GM23338 (cell line): ENCODE data around the gene RBM17. TPM values are rescaled to one million over a fixed set of nuclear protein-coding genes. Genes with fewer than 3 reads are reported as not detected.

ENCODE experiments used
- ATAC-seq: fragments of 200-7000 bp; cut with Tn5 transposase; 3 replicates; pipeline ENCODE4 v1.9.1; 2020
- DNase-seq: peaks from one replicate; pipeline ENCODE4 v3.0.0-alpha.2; 2015; ENCODE audit warnings: low spot score
- H2AFZ ChIP-seq: fragments of 200-600 bp; sonication (generic); 2 replicates; pipeline ENCODE4 v1.8.0; 2016; ENCODE audit warnings: antibody characterized with exemption, mild to moderate bottlenecking, moderate library complexity
- H3F3A ChIP-seq: fragments of 200-600 bp; sonication (generic); replicated peaks from 2 replicates; pipeline ENCODE4 v1.8.0; 2017; ENCODE audit warnings: antibody characterized with exemption, mixed run types, low read depth
- H3K27ac ChIP-seq: fragments of 200-600 bp; sonication (generic); 2 replicates; pipeline ENCODE4 v1.6.1; 2016; ENCODE audit warnings: low read depth
- H3K27me3 ChIP-seq: fragments of 200-600 bp; sonication (generic); 2 replicates; pipeline ENCODE4 v1.8.0; 2016; ENCODE audit warnings: mild to moderate bottlenecking, mixed run types, moderate library complexity; ENCODE audit not compliant: insufficient read depth
- H3K36me3 ChIP-seq: fragments of 200-600 bp; sonication (generic); 2 replicates; pipeline ENCODE4 v1.8.0; 2016; ENCODE audit warnings: mild to moderate bottlenecking; ENCODE audit not compliant: insufficient read depth
- H3K4me1 ChIP-seq: fragments of 200-600 bp; sonication (generic); 2 replicates; pipeline ENCODE4 v1.8.0; 2016; ENCODE audit warnings: mild to moderate bottlenecking, moderate library complexity; ENCODE audit not compliant: insufficient read depth
- H3K4me2 ChIP-seq: fragments of 200-600 bp; sonication (generic); 2 replicates; pipeline ENCODE4 v1.7.1; 2017; ENCODE audit warnings: mixed run types
- H3K4me3 ChIP-seq: fragments of 200-600 bp; sonication (generic); 2 replicates; pipeline ENCODE4 v1.6.1; 2016; ENCODE audit warnings: mixed run types
- H3K79me2 ChIP-seq: fragments of 200-600 bp; sonication (generic); replicated peaks from 2 replicates; pipeline ENCODE4 v1.8.0; 2017; ENCODE audit warnings: mild to moderate bottlenecking; ENCODE audit not compliant: insufficient read depth
- H3K9me2 ChIP-seq: fragments of 200-600 bp; sonication (generic); 2 replicates; pipeline ENCODE4 v1.8.0; 2017; ENCODE audit not compliant: insufficient read depth
- H4K20me1 ChIP-seq: fragments of 200-600 bp; sonication (generic); replicated peaks from 2 replicates; pipeline ENCODE4 v1.8.0; 2017; ENCODE audit warnings: mild to moderate bottlenecking; ENCODE audit not compliant: insufficient read depth
- H3K27ac Mint-ChIP-seq: 2 replicates; pipeline ENCODE4 v1.8.0; 2020; ENCODE audit warnings: inconsistent platforms, mild to moderate bottlenecking, moderate library complexity, mixed read lengths
- H3K27me3 Mint-ChIP-seq: 3 replicates; pipeline ENCODE4 v1.8.0; 2022; ENCODE audit warnings: low read depth, mild to moderate bottlenecking, moderate library complexity, mixed read lengths, inconsistent platforms; ENCODE audit not compliant: insufficient read depth, poor library complexity
- H3K36me3 Mint-ChIP-seq: 3 replicates; pipeline ENCODE4 v1.8.0; 2021; ENCODE audit warnings: low read depth, mild to moderate bottlenecking, inconsistent platforms, moderate library complexity, mixed read lengths
- H3K4me1 Mint-ChIP-seq: 3 replicates; pipeline ENCODE4 v1.8.0; 2020; ENCODE audit warnings: mild to moderate bottlenecking, inconsistent platforms, mixed read lengths
- H3K4me3 Mint-ChIP-seq: 3 replicates; pipeline ENCODE4 v1.8.0; 2021; ENCODE audit warnings: moderate library complexity, mild to moderate bottlenecking, inconsistent platforms, mixed read lengths
- H3K9me3 Mint-ChIP-seq: 3 replicates; pipeline ENCODE4 v1.8.0; 2020; ENCODE audit warnings: moderate library complexity, mild to moderate bottlenecking, inconsistent platforms, mixed read lengths
- CREB1 ChIP-seq: fragments of 250-450 bp; sonication (Bioruptor Pico); IDR thresholded peaks from 2 replicates; pipeline ENCODE4 v1.5.0; 2020; ENCODE audit warnings: low read depth, mild to moderate bottlenecking, moderate library complexity
- EZH2 ChIP-seq: fragments of 200-600 bp; sonication (generic); IDR thresholded peaks from one replicate; pipeline ENCODE4 v1.8.0; 2017; ENCODE audit warnings: antibody characterized with exemption, mild to moderate bottlenecking, low read depth; ENCODE audit not compliant: unreplicated experiment
- JUNB ChIP-seq: IDR thresholded peaks from one replicate; pipeline ENCODE4 v1.6.1; 2016; ENCODE audit warnings: antibody characterized with exemption; ENCODE audit not compliant: unreplicated experiment
- NANOG ChIP-seq: IDR thresholded peaks from 2 replicates; pipeline ENCODE4 v1.6.1; 2016; ENCODE audit warnings: antibody characterized with exemption, borderline replicate concordance
- POLR2AphosphoS5 ChIP-seq: IDR thresholded peaks from 2 replicates; pipeline ENCODE4 v1.6.1; 2016; ENCODE audit warnings: antibody characterized with exemption, low read depth
- STAT1 ChIP-seq: IDR thresholded peaks from one replicate; pipeline ENCODE4 v1.6.1; 2016; ENCODE audit warnings: antibody characterized with exemption; ENCODE audit not compliant: unreplicated experiment
- ZNF114 ChIP-seq: fragments of 250-450 bp; sonication (Bioruptor Pico); IDR thresholded peaks from 2 replicates; pipeline ENCODE4 v1.5.0; 2020; ENCODE audit warnings: mild to moderate bottlenecking, moderate library complexity
- ZNF331 ChIP-seq: fragments of 250-450 bp; sonication (Bioruptor Pico); IDR thresholded peaks from 2 replicates; pipeline ENCODE4 v1.5.0; 2020; ENCODE audit warnings: low read depth, mild to moderate bottlenecking, moderate library complexity
- polyA plus RNA-seq: library from polyadenylated mRNA; unstranded; fragments of >200 nt; fragmentation: Nextera tagmentation; extraction: Ambion mirVana; gene quantifications from 2 replicates; pipeline ENCODE4 v1.2.1, GENCODE V29; 2016
- total RNA-seq: library from RNA; depleted of rRNA; stranded (reverse); fragments of >200 nt; shearing (Covaris generic); gene quantifications from 2 replicates; pipeline ENCODE4 v1.2.3, GENCODE V29; 2014
- TF ChIP-seq, protein P1 (sequence below): IDR thresholded peaks from one replicate; pipeline ENCODE4 v1.6.1; 2018; ENCODE audit warnings: antibody characterized with exemption; ENCODE audit not compliant: unreplicated experiment
- TF ChIP-seq, protein P2 (sequence below): IDR thresholded peaks from 2 replicates; pipeline ENCODE4 v1.6.1; 2016; ENCODE audit warnings: antibody characterized with exemption

Gene RBM17
- total and polyA plus RNA-seq, 2 experiments from 2014 or later, result 54.7 to 281 TPM

GRCh38 chr10:6065406-6065805 lies 23.4 kb upstream of the RBM17 start (continued):
- TF ChIP-seq, protein P1, sequence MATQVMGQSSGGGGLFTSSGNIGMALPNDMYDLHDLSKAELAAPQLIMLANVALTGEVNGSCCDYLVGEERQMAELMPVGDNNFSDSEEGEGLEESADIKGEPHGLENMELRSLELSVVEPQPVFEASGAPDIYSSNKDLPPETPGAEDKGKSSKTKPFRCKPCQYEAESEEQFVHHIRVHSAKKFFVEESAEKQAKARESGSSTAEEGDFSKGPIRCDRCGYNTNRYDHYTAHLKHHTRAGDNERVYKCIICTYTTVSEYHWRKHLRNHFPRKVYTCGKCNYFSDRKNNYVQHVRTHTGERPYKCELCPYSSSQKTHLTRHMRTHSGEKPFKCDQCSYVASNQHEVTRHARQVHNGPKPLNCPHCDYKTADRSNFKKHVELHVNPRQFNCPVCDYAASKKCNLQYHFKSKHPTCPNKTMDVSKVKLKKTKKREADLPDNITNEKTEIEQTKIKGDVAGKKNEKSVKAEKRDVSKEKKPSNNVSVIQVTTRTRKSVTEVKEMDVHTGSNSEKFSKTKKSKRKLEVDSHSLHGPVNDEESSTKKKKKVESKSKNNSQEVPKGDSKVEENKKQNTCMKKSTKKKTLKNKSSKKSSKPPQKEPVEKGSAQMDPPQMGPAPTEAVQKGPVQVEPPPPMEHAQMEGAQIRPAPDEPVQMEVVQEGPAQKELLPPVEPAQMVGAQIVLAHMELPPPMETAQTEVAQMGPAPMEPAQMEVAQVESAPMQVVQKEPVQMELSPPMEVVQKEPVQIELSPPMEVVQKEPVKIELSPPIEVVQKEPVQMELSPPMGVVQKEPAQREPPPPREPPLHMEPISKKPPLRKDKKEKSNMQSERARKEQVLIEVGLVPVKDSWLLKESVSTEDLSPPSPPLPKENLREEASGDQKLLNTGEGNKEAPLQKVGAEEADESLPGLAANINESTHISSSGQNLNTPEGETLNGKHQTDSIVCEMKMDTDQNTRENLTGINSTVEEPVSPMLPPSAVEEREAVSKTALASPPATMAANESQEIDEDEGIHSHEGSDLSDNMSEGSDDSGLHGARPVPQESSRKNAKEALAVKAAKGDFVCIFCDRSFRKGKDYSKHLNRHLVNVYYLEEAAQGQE, result no peak
- no peak for TF ChIP-seq EZH2
- TF ChIP-seq NANOG, result no peak
- TF ChIP-seq ZNF331 (CRISPR knock-in tag), result no peak
- TF ChIP-seq, protein P2, sequence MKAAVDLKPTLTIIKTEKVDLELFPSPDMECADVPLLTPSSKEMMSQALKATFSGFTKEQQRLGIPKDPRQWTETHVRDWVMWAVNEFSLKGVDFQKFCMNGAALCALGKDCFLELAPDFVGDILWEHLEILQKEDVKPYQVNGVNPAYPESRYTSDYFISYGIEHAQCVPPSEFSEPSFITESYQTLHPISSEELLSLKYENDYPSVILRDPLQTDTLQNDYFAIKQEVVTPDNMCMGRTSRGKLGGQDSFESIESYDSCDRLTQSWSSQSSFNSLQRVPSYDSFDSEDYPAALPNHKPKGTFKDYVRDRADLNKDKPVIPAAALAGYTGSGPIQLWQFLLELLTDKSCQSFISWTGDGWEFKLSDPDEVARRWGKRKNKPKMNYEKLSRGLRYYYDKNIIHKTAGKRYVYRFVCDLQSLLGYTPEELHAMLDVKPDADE, result no peak
- TF ChIP-seq POLR2AphosphoS5, result no peak

DNA sequence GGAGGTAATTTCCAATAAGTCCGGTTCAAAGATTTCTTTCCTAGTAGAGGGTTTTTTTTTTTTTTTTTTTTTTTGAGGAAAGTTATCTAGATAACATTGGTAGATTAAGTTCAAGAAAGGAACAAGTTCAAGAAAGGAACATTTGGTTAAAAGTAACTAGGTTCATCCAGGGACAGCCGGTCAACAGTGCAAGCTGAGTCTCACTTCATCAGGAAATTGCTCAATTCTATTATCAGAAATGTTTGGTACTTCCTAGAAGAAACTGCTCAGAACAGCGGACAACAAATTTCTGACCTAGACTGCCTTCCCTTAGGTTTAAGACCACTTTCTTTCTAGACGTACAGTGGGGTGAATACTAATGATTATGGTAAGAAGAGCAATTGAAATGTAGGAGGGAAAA lies 23.0 kb upstream of the RBM17 start:
- no peaks in the 10 kb centered on the region for H3K4me1 Mint-ChIP-seq
- DNase-seq (no peak), ATAC-seq (no peak)
- H3K36me3 ChIP-seq, result no peaks in the 10 kb centered on the region
- no peaks in the 10 kb centered on the region for H3K79me2 ChIP-seq
- no peaks in the 10 kb centered on the region for H3K27me3 ChIP-seq
- H3K4me3 ChIP-seq, result no peak overlapping the region
- no peaks in the 10 kb centered on the region for H3F3A ChIP-seq
- H3K4me1 ChIP-seq, result no peaks in the 10 kb centered on the region
- H3K27ac Mint-ChIP-seq, result no peak overlapping the region
- H3K4me3 Mint-ChIP-seq, result no peak overlapping the region
- 0 out of 2 replicates have a peak, but pooled peaks cover 3% of the 10 kb centered on the region for H3K9me2 ChIP-seq
- no peaks in the 10 kb centered on the region for H3K36me3 Mint-ChIP-seq
- H3K4me2 ChIP-seq, result no peak overlapping the region
- H4K20me1 ChIP-seq, result no peaks in the 10 kb centered on the region; the same call in 1 of the 2 replicates
- no peak overlapping the region for H2AFZ ChIP-seq
- no peak overlapping the region for H3K27ac ChIP-seq
- peaks cover 3% of the 10 kb centered on the region; the same call in 1 of the 3 replicates for H3K9me3 Mint-ChIP-seq
- TF ChIP-seq ZNF331 (CRISPR knock-in tag) (no peak), EZH2 (no peak)
- no peaks in the 10 kb centered on the region for H3K27me3 Mint-ChIP-seq

GRCh38 chr10:6067457-6067856 lies 21.4 kb upstream of the RBM17 start:
- no peak for ATAC-seq
- H3K27me3 Mint-ChIP-seq, result no peaks in the 10 kb centered on the region

More at GRCh38 chr10:6067457-6067856, 21.4 kb upstream of the RBM17 start:
- no peaks in the 10 kb centered on the region for H3F3A ChIP-seq
- H3K4me1 Mint-ChIP-seq, result no peaks in the 10 kb centered on the region
- H3K4me3 ChIP-seq, result no peak overlapping the region
- no peaks in the 10 kb centered on the region for H3K36me3 Mint-ChIP-seq
- H3K79me2 ChIP-seq, result no peaks in the 10 kb centered on the region
- H3K9me3 Mint-ChIP-seq, result peaks cover 3% of the 10 kb centered on the region; the same call in 1 of the 3 replicates
- TF ChIP-seq JUNB, result no peak
- no peak for TF ChIP-seq POLR2AphosphoS5
- no peak for TF ChIP-seq CREB1
- TF ChIP-seq EZH2, result no peak
- TF ChIP-seq NANOG, result no peak
- TF ChIP-seq ZNF331 (CRISPR knock-in tag), result no peak
- no peak for TF ChIP-seq ZNF114
- TF ChIP-seq, protein P2, result no peak
- TF ChIP-seq STAT1, result no peak
- TF ChIP-seq, protein P1, result no peak
- no peak overlapping the region for H3K27ac Mint-ChIP-seq
- H3K4me3 Mint-ChIP-seq, result no peak overlapping the region
- no peak overlapping the region for H3K4me2 ChIP-seq
- H3K27me3 ChIP-seq, result no peaks in the 10 kb centered on the region
- no peaks in the 10 kb centered on the region for H3K36me3 ChIP-seq
- no peak overlapping the region for H2AFZ ChIP-seq
- DNase-seq, result no peak
- H3K9me2 ChIP-seq, result 0 out of 2 replicates have a peak, but pooled peaks cover 3% of the 10 kb centered on the region
- H3K4me1 ChIP-seq, result no peaks in the 10 kb centered on the region
- no peaks in the 10 kb centered on the region; the same call in 1 of the 2 replicates for H4K20me1 ChIP-seq
- no peak overlapping the region for H3K27ac ChIP-seq
